NCI-H146 treated with DMSO at 0.1 percent for 48 hours (cell line): Measurements from ENCODE around the gene WDR55.
"Not testable (repeated sequence)": the region's sequence is repeated elsewhere in the genome, so short reads cannot be mapped to it uniquely, and the experiment has no call there.

Experiments
- DNase-seq: peaks from one replicate; lab custom pipeline; 2025; ENCODE audit not compliant: unreplicated experiment; lab: John Stamatoyannopoulos, UW

The WDR55 gene

GRCh38 chr5:140664359-140665119 is at the start of gene WDR55:
TSS of gene WDR55 (plus strand) at chr5:140664904. CDS start at chr5:140664913, 9 bp downstream.
- DNase-seq, result peak; percentile 62

GRCh38 chr5:140622301-140622700 is 42.4 kb upstream of the WDR55 start:
- DNase-seq, result no peak

GRCh38 chr5:140623061-140623460 is 41.6 kb upstream of the WDR55 start:
- not testable (repeated sequence) for DNase-seq

GRCh38 chr5:140624886-140625285 is 39.8 kb upstream of the WDR55 start:
- not testable (repeated sequence) for DNase-seq

GRCh38 chr5:140627972-140628371 is 36.7 kb upstream of the WDR55 start:
- DNase-seq, result no peak

- DNase-seq, result no peak
These were observed 36.0 kb upstream of the WDR55 start for GRCh38 chr5:140628711-140629110.

- no peak for DNase-seq
These were observed 34.2 kb upstream of the WDR55 start for GRCh38 chr5:140630292-140631035.

- no peak for DNase-seq
These were observed 33.7 kb upstream of the WDR55 start for GRCh38 chr5:140631036-140631417.

GRCh38 chr5:140631831-140632365 is 32.8 kb upstream of the WDR55 start:
- DNase-seq, result peak; percentile 26

GRCh38 chr5:140632366-140633020 is 32.2 kb upstream of the WDR55 start:
- DNase-seq, result peak; percentile 37

- peak; percentile 5 for DNase-seq
These were observed 31.7 kb upstream of the WDR55 start, which contains the start of gene CD14 for GRCh38 chr5:140633021-140633471. TSS of gene CD14 (minus strand) at chr5:140633175. CDS start at chr5:140633071, 104 bp downstream.

- no peak for DNase-seq
These were observed 31.2 kb upstream of the WDR55 start for GRCh38 chr5:140633501-140633900.

GRCh38 chr5:140634103-140634502 is 30.6 kb upstream of the WDR55 start:
- DNase-seq, result no peak

- no peak for DNase-seq
These were observed 29.1 kb upstream of the WDR55 start for GRCh38 chr5:140635291-140636257.

- no peak for DNase-seq
These were observed 27.2 kb upstream of the WDR55 start for GRCh38 chr5:140637371-140638100.

- DNase-seq, result not testable (repeated sequence)
These were observed 25.9 kb upstream of the WDR55 start for GRCh38 chr5:140638898-140639147.

- DNase-seq, result peak; percentile 68
These were observed 25.3 kb upstream of the WDR55 start, which contains the start of gene TMCO6 for GRCh38 chr5:140639148-140639981. TSS of gene TMCO6 (plus strand) at chr5:140639451. CDS start at chr5:140639528, 77 bp downstream.

- no peak for DNase-seq
These were observed 23.0 kb upstream of the WDR55 start for GRCh38 chr5:140641716-140642115.

GRCh38 chr5:140642718-140643117 is 22.0 kb upstream of the WDR55 start:
- no peak for DNase-seq
